Left lung (tissue), 10 donors: Measurements from ENCODE around the gene NPL. TPM values are rescaled to one million over a fixed set of nuclear protein-coding genes. Genes with fewer than 3 reads are reported as not detected.

Experiments
- ATAC-seq: fragments of 200-7000 bp; cut with Tn5 transposase; one replicate; pipeline ENCODE4 v1.9.1; 2020; ENCODE audit warnings: moderate library complexity
- DNase-seq, 4 donors: peaks; one replicate each; pipeline ENCODE4 v3.0.0-alpha.2; 2013 to 2020
- H3K27ac ChIP-seq, 2 donors: fragments of 200-600 bp; sonication (generic) in 1 of 2; one replicate each; pipeline versions ENCODE4 v1.5.0 to v1.8.0; 2020 to 2021
- H3K27me3 ChIP-seq, 2 donors: fragments of 200-600 bp; sonication (generic) in 1 of 2; one replicate each; pipeline versions ENCODE4 v1.5.0 to v1.8.0; 2020 to 2021
- H3K36me3 ChIP-seq, 2 donors: fragments of 200-600 bp; sonication (generic) in 1 of 2; one replicate each; pipeline versions ENCODE4 v1.5.0 to v1.8.0; 2020 to 2021
- H3K4me1 ChIP-seq, 2 donors: fragments of 200-600 bp; one replicate each; pipeline ENCODE4 v1.8.0; 2021
- H3K4me3 ChIP-seq, 2 donors: fragments of 200-600 bp; sonication (generic) in 1 of 2; one replicate each; pipeline versions ENCODE4 v1.5.0 to v1.8.0; 2020 to 2021; ENCODE audit warnings: mild to moderate bottlenecking in 1 of 2
- H3K9me3 ChIP-seq, 2 donors: fragments of 200-600 bp; sonication (generic) in 1 of 2; one replicate each; pipeline versions ENCODE4 v1.5.0 to v1.8.0; 2020 to 2021
- CTCF ChIP-seq, 2 donors: fragments of 200-600 bp; sonication (generic) in 1 of 2; IDR thresholded peaks; one replicate each; pipeline versions ENCODE4 v1.5.0 to v1.8.0; 2021; ENCODE audit warnings: antibody characterized with exemption in 2 of 2
- intact Hi-C, 2 donors: fragments of 100-400 bp; cut with DNase I; formaldehyde crosslinking; loops; one replicate each; pipeline versions ENCODE4 v1.11.2 to v1.14.2; 2022
- polyA plus RNA-seq, 6 donors: library from polyadenylated mRNA; unstranded; fragments of 120-200 nt; gene quantifications; one replicate each; pipeline ENCODE4 v1.2.1, GENCODE V29; 2013; ENCODE audit not compliant: insufficient read length in 6 of 6
- total RNA-seq, 2 donors: library from RNA; stranded (reverse); fragmentation: NEBNext Ultra II Directional; extraction: Animal tissue kit (Norgen Biotek cat#: 25700); gene quantifications; one replicate each; pipeline ENCODE4 v1.2.1, GENCODE V29; 2021
- donor health status: DM: no; HTN: yes; CAD: no.
- donor health status: DM: no; HTN: no; CAD: no.

Gene NPL
- total and polyA plus RNA-seq, 8 donors = 6.4 to 73.5 (median 8.6) TPM

GRCh38 chr1:182768963-182769362 lies 20.6 kb upstream of the NPL start:
- H3K9me3 ChIP-seq = no peaks in the 10 kb centered on the region
- DNase-seq (no peak), ATAC-seq (no peak)
- no peak overlapping the region for H3K27ac ChIP-seq
- H3K27me3 ChIP-seq = no peaks in the 10 kb centered on the region
- H3K4me1 ChIP-seq = no peaks in the 10 kb centered on the region
- H3K4me3 ChIP-seq = no peak overlapping the region
- TF ChIP-seq CTCF (IDR thresholded peaks at IDR 0.05) = no peak
- H3K36me3 ChIP-seq = no peaks in the 10 kb centered on the region
- intact Hi-C loops = no loop called here

GRCh38 chr1:182770232-182770631 lies 19.3 kb upstream of the NPL start:
- no peak for DNase-seq
- H3K27ac ChIP-seq = no peak overlapping the region
- TF ChIP-seq CTCF (IDR thresholded peaks at IDR 0.05) = no peak

GRCh38 chr1:182771187-182771984 lies 18.2 kb upstream of the NPL start:
- H3K9me3 ChIP-seq = no peaks in the 10 kb centered on the region
- no peak overlapping the region for H3K27ac ChIP-seq
- no peaks in the 10 kb centered on the region for H3K4me1 ChIP-seq
- no peak for DNase-seq
- no peak for TF ChIP-seq CTCF (IDR thresholded peaks at IDR 0.05)
- no peaks in the 10 kb centered on the region for H3K27me3 ChIP-seq
- intact Hi-C loops = no loop called here
- H3K36me3 ChIP-seq = no peaks in the 10 kb centered on the region
- no peak for ATAC-seq
- no peak overlapping the region for H3K4me3 ChIP-seq

More at GRCh38 chr1:182770232-182770631, 19.3 kb upstream of the NPL start:
- Histone ChIP-seq H3K4me3 (no peak overlapping the region), H3K4me1 (no peaks in the 10 kb centered on the region), H3K36me3 (no peaks in the 10 kb centered on the region), H3K9me3 (no peaks in the 10 kb centered on the region), H3K27me3 (no peaks in the 10 kb centered on the region)
- intact Hi-C loops = no loop called here
- no peak for ATAC-seq

- Histone ChIP-seq H3K9me3 (no peaks in the 10 kb centered on the region), H3K36me3 (no peaks in the 10 kb centered on the region), H3K27ac (no peak overlapping the region), H3K4me3 (no peak overlapping the region), H3K4me1 (no peaks in the 10 kb centered on the region), H3K27me3 (no peaks in the 10 kb centered on the region)
- DNase-seq (no peak), ATAC-seq (no peak)
- intact Hi-C loops = no loop called here
- no peak for TF ChIP-seq CTCF (IDR thresholded peaks at IDR 0.05)
These were observed 12.2 kb upstream of the NPL start for GRCh38 chr1:182777386-182777785.

GRCh38 chr1:182778862-182779261 lies 10.7 kb upstream of the NPL start:
- Histone ChIP-seq H3K36me3 (no peaks in the 10 kb centered on the region), H3K27ac (no peak overlapping the region), H3K27me3 (no peaks in the 10 kb centered on the region), H3K9me3 (no peaks in the 10 kb centered on the region), H3K4me1 (no peaks in the 10 kb centered on the region), H3K4me3 (no peak overlapping the region)
- ATAC-seq (no peak), DNase-seq (no peak)
- intact Hi-C loops = no loop called here
- no peak for TF ChIP-seq CTCF (IDR thresholded peaks at IDR 0.05)
